HEK293 (cell line): ENCODE measurements around the gene TBC1D9B.

Experiments
- BCL11B ChIP-seq: fragments of 450-650 bp; formaldehyde crosslinking; IDR thresholded peaks from 2 replicates; pipeline ENCODE4 v1.5.1; 2016; ENCODE audit warnings: low read depth, missing biosample characterization, missing genetic modification characterization
- REPIN1 ChIP-seq: fragments of 450-650 bp; formaldehyde crosslinking; IDR thresholded peaks from 2 replicates; pipeline ENCODE4 v1.5.1; 2017; ENCODE audit warnings: missing biosample characterization, missing genetic modification characterization, low read depth
- TF ChIP-seq, protein P1 (sequence below): fragments of 450-650 bp; formaldehyde crosslinking; IDR thresholded peaks from 2 replicates; pipeline ENCODE4 v1.5.1; 2016; ENCODE audit warnings: missing biosample characterization, missing genetic modification characterization

DNA sequence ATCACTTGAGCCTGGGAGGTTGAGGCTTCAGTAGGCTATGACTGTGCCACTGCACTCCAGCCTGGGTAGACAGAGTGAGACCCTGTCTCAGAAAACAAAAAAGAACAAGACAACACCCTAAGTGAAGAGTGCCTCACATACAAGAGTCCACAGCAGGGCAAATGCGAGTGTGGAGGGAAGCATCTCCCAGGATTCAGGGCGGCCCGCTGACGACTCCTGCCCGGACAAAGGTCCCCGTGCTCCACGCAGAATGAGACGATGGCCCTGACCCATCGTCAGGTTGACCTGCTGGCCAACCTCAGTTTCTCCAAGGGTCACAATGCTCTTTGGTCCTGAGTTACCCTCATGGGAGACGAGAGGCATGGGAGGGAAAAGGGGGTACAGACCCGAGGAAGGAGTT lies 67.4 kb downstream of the TBC1D9B start:
- TF ChIP-seq, protein P1, sequence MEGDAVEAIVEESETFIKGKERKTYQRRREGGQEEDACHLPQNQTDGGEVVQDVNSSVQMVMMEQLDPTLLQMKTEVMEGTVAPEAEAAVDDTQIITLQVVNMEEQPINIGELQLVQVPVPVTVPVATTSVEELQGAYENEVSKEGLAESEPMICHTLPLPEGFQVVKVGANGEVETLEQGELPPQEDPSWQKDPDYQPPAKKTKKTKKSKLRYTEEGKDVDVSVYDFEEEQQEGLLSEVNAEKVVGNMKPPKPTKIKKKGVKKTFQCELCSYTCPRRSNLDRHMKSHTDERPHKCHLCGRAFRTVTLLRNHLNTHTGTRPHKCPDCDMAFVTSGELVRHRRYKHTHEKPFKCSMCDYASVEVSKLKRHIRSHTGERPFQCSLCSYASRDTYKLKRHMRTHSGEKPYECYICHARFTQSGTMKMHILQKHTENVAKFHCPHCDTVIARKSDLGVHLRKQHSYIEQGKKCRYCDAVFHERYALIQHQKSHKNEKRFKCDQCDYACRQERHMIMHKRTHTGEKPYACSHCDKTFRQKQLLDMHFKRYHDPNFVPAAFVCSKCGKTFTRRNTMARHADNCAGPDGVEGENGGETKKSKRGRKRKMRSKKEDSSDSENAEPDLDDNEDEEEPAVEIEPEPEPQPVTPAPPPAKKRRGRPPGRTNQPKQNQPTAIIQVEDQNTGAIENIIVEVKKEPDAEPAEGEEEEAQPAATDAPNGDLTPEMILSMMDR (tag by site-specific recombination), result no peak
- no peak for TF ChIP-seq REPIN1
- TF ChIP-seq BCL11B (tag by site-specific recombination), result no peak
